Common myeloid progenitor, CD34-positive (primary cell): ENCODE data around the gene AFF1.

Source experiments
- CTCF ChIA-PET: fragments of 350-600 bp; sonication (Branson Sonifier 250); formaldehyde crosslinking; loops from one replicate; lab custom pipeline; 2021; ENCODE audit warnings: antibody characterized with exemption; lab: Charles Lee
- POLR2A ChIA-PET: fragments of 350-600 bp; sonication (Branson Sonifier 250); formaldehyde crosslinking; loops from one replicate; lab custom pipeline; 2021; ENCODE audit warnings: antibody characterized with exemption; lab: Charles Lee
- DNase-seq, 3 donors: peaks; one replicate each; pipeline versions ENCODE4 v3.0.0 to v3.0.0-alpha.2; 2013
- H3K27ac ChIP-seq, 2 experiments: 1 replicate in 1 of 2; 2 replicates in 1 of 2; pipeline ENCODE4 v1.7.0; 2013; ENCODE audit warnings: inconsistent platforms in 2 of 2, low read length in 2 of 2, mild to moderate bottlenecking in 2 of 2, low read depth in 1 of 2, moderate library complexity in 1 of 2; ENCODE audit not compliant: severe bottlenecking in 2 of 2, insufficient read depth in 1 of 2, poor library complexity in 1 of 2
- H3K27me3 ChIP-seq, 5 experiments: replicated peaks in 2 of 5; 1 replicate in 3 of 5; 2 replicates in 2 of 5; pipeline versions ENCODE4 v1.6.1 to v1.7.0; 2013; ENCODE audit warnings: low read length in 4 of 5, mild to moderate bottlenecking in 2 of 5, moderate library complexity in 2 of 5, inconsistent platforms in 1 of 5; ENCODE audit not compliant: insufficient read depth in 5 of 5, control insufficient read depth in 4 of 5
- H3K36me3 ChIP-seq, 4 experiments: 1 replicate in 2 of 4; 2 replicates in 2 of 4; pipeline versions ENCODE4 v1.6.1 to v1.7.0; 2013; ENCODE audit warnings: low read length in 3 of 4, control low read depth in 1 of 4, mild to moderate bottlenecking in 1 of 4; ENCODE audit not compliant: control insufficient read depth in 4 of 4, insufficient read depth in 4 of 4
- H3K4me1 ChIP-seq, 4 experiments: 1 replicate in 3 of 4; 2 replicates in 1 of 4; pipeline versions ENCODE4 v1.6.1 to v1.7.1; 2013; ENCODE audit warnings: low read length in 3 of 4, mild to moderate bottlenecking in 3 of 4, control low read depth in 1 of 4, inconsistent platforms in 1 of 4, moderate library complexity in 1 of 4; ENCODE audit not compliant: control insufficient read depth in 4 of 4, insufficient read depth in 4 of 4; ENCODE audit errors: control extremely low read depth in 1 of 4
- H3K4me3 ChIP-seq, 7 experiments: 1 replicate in 4 of 7; 2 replicates in 3 of 7; pipeline versions ENCODE4 v1.5.1 to v1.7.0; 2013; ENCODE audit warnings: mild to moderate bottlenecking in 7 of 7, low read length in 6 of 7, moderate library complexity in 6 of 7, inconsistent platforms in 2 of 7, low read depth in 2 of 7, control low read depth in 1 of 7; ENCODE audit not compliant: insufficient read depth in 4 of 7, control insufficient read depth in 1 of 7; ENCODE audit errors: extremely low read depth in 1 of 7
- H3K9me3 ChIP-seq, 5 experiments: 1 replicate in 4 of 5; 2 replicates in 1 of 5; pipeline versions ENCODE4 v1.6.1 to v1.7.1; 2013; ENCODE audit warnings: low read length in 4 of 5, mild to moderate bottlenecking in 2 of 5, inconsistent platforms in 1 of 5, low read depth in 1 of 5, moderate library complexity in 1 of 5; ENCODE audit not compliant: control insufficient read depth in 4 of 5, insufficient read depth in 2 of 5; ENCODE audit errors: control extremely low read depth in 1 of 5
- WGBS: methylation state at CpG from one replicate; pipeline ENCODE4 v1.1.5; 2013; ENCODE audit not compliant: insufficient coverage; 5-methylcytosine and 5-hydroxymethylcytosine counted together

The AFF1 gene

GRCh38 chr4:87122252-87122651, 187.4 kb downstream of the AFF1 start:
- CTCF ChIA-PET: interaction anchor here (1.0 to 1.9 kb wide), 2 partner anchors 11 to 13 kb away, joined by 5 to 6 read pairs; no protein-coding TSS in a partner anchor
- no peak for DNase-seq
- Histone ChIP-seq H3K27ac (no peak overlapping the region), H3K9me3 (no peaks in the 10 kb centered on the region), H3K4me3 (no peak overlapping the region), H3K27me3 (no peaks in the 10 kb centered on the region), H3K4me1 (peaks cover 0 to 15% (median 0%) of the 10 kb centered on the region in 4 experiments), H3K36me3 (peaks cover 21 to 73% (median 57%) of the 10 kb centered on the region in 4 experiments)
- POLR2A ChIA-PET: no interaction called here
- WGBS: 89% methylated on average over 3 of the region's 4 CpGs

DNA sequence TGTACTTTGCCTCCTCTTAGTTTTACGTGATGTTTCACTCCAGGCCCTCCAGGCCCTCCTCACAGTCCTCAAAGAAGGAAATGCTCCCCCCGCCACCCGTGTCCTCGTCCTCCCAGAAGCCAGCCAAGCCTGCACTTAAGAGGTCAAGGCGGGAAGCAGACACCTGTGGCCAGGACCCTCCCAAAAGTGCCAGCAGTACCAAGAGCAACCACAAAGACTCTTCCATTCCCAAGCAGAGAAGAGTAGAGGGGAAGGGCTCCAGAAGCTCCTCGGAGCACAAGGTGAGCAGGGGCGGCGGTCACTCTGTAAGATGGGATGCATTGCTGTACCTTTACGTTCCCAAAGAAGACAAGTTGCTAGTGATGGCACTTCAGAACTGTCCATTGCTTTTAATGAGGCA, 191.2 kb downstream of the AFF1 start:
- peaks cover 30 to 70% (median 53%) of the 10 kb centered on the region in 4 experiments for H3K36me3 ChIP-seq
- no peak overlapping the region for H3K4me3 ChIP-seq
- DNase-seq: no peak
- H3K4me1 ChIP-seq: peaks cover 0 to 10% (median 0%) of the 10 kb centered on the region in 4 experiments
- H3K27ac ChIP-seq: no peak overlapping the region
- CTCF ChIA-PET: no interaction called here
- WGBS: 97% methylated on average over 7 of the region's 9 CpGs
- no peaks in the 10 kb centered on the region for H3K9me3 ChIP-seq
- H3K27me3 ChIP-seq: no peaks in the 10 kb centered on the region
- POLR2A ChIA-PET: interaction anchor here (1.2 kb wide), 1 partner anchor 9 kb away, joined by 3 read pairs; no protein-coding TSS in a partner anchor

- no peaks in the 10 kb centered on the region for H3K4me1 ChIP-seq
- H3K9me3 ChIP-seq: no peaks in the 10 kb centered on the region
- WGBS: 100% methylated on average over 1 of the region's 2 CpGs
- ChIA-PET POLR2A (no interaction called here), CTCF (no interaction called here)
- H3K27me3 ChIP-seq: no peaks in the 10 kb centered on the region
- H3K27ac ChIP-seq: no peak overlapping the region
- no peak for DNase-seq
- H3K36me3 ChIP-seq: peaks cover 38 to 86% (median 57%) of the 10 kb centered on the region in 4 experiments
- H3K4me3 ChIP-seq: no peak overlapping the region
Measured at GRCh38 chr4:87128006-87128705, 193.3 kb downstream of the AFF1 start.

DNA sequence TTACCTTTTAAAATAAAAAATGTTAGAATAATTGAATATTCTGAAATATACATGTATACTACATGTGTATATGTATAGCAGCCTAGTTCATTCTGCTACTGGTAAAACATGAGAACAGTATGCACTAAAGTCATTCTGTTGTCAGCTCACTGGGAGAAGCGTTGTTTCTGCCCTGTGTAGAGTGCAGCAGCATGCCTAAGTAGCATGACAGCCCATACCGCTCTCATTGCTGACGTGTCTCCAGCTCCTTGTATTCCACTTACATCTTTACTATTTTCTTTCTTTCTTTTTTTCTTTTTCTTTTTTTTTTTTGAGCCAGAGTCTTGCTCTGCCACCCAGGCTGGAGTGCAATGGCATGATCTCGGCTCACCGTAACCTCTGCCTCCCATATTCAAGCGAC, 194.9 kb downstream of the AFF1 start:
- no peaks in the 10 kb centered on the region for H3K4me1 ChIP-seq
- POLR2A ChIA-PET: no interaction called here
- peaks cover 48 to 96% (median 67%) of the 10 kb centered on the region in 4 experiments for H3K36me3 ChIP-seq
- H3K27me3 ChIP-seq: no peaks in the 10 kb centered on the region
- WGBS: 100% methylated on average over 2 of the region's 6 CpGs
- H3K4me3 ChIP-seq: no peak overlapping the region
- no peak overlapping the region for H3K27ac ChIP-seq
- H3K9me3 ChIP-seq: no peaks in the 10 kb centered on the region
- CTCF ChIA-PET: no interaction called here
- no peak for DNase-seq

GRCh38 chr4:87130985-87131703, 196.3 kb downstream of the AFF1 start:
- POLR2A ChIA-PET: no interaction called here
- DNase-seq: peak in 1 of 3 donors; percentile 10
- H3K9me3 ChIP-seq: no peaks in the 10 kb centered on the region
- CTCF ChIA-PET: no interaction called here
- peaks cover 45 to 95% (median 68%) of the 10 kb centered on the region in 4 experiments for H3K36me3 ChIP-seq
- no peaks in the 10 kb centered on the region for H3K27me3 ChIP-seq
- 96% methylated on average over 5 of the region's 7 CpGs for WGBS
- H3K27ac ChIP-seq: no peak overlapping the region
- no peak overlapping the region for H3K4me3 ChIP-seq
- no peaks in the 10 kb centered on the region for H3K4me1 ChIP-seq

DNA sequence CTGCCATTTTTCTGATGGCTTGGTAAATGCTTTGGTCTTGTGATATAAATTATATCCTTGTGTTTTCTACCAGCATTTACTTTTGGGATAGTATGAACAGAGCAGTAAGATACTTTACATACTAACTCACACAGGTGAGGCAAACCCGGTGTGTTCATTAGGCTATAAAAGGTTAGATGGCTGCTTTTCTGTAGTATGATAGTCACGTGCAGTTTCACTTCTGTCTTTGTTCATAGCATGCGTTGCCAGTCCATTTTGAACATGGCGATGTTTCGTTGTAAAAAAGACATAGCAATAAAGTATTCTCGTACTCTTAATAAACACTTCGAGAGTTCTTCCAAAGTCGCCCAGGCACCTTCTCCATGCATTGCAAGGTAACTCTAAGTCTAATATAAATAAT, 197.2 kb downstream of the AFF1 start:
- no peak for DNase-seq
- H3K27ac ChIP-seq: no peak overlapping the region
- ChIA-PET CTCF (interaction anchor here (1.3 to 1.4 kb wide), 2 partner anchors 10 to 101 kb away, joined by 3 to 5 read pairs; no protein-coding TSS in a partner anchor), POLR2A (no interaction called here)
- no peaks in the 10 kb centered on the region for H3K27me3 ChIP-seq
- no peaks in the 10 kb centered on the region for H3K4me1 ChIP-seq
- peaks cover 46 to 95% (median 70%) of the 10 kb centered on the region in 4 experiments for H3K36me3 ChIP-seq
- no peak overlapping the region for H3K4me3 ChIP-seq
- 90% methylated on average over 5 of the region's 8 CpGs for WGBS
- H3K9me3 ChIP-seq: no peaks in the 10 kb centered on the region

- no peaks in the 10 kb centered on the region for H3K4me1 ChIP-seq
- H3K36me3 ChIP-seq: peaks cover 45 to 94% (median 68%) of the 10 kb centered on the region in 4 experiments
- H3K9me3 ChIP-seq: no peaks in the 10 kb centered on the region
- no peaks in the 10 kb centered on the region for H3K27me3 ChIP-seq
- CTCF ChIA-PET: interaction anchor here (0.9 to 1.4 kb wide), 3 partner anchors 11 to 100 kb away, joined by 3 to 5 read pairs (median 3); no protein-coding TSS in a partner anchor
- POLR2A ChIA-PET: no interaction called here
- no peak overlapping the region for H3K27ac ChIP-seq
- no peak overlapping the region for H3K4me3 ChIP-seq
- 80% methylated on average over 1 of the region's 2 CpGs for WGBS
- DNase-seq: no peak
Measured at GRCh38 chr4:87133183-87133582, 198.4 kb downstream of the AFF1 start.
